Endothelial cell of umbilical vein (primary cell): ENCODE results near the gene BCL2L13. TPM values are rescaled to one million over a fixed set of nuclear protein-coding genes. Genes with fewer than 3 reads are reported as not detected.

Experiments used
- BruUV-seq: library from RNA; stranded (reverse); fragments of 400-500 nt; replicated peaks from 2 replicates; lab custom pipeline; 2021; lab: Mats Ljungman, UMichigan
- CTCF ChIA-PET: fragments of 300-600, 350-600 bp; sonication (Branson Sonifier 250); formaldehyde crosslinking; loops from one replicate; lab custom pipeline; 2021; ENCODE audit warnings: antibody characterized with exemption, inconsistent platforms; lab: Charles Lee
- POLR2A ChIA-PET: fragments of 300-600, 350-600 bp; sonication (Branson Sonifier 250); formaldehyde crosslinking; loops from one replicate; lab custom pipeline; 2021; ENCODE audit warnings: antibody characterized with exemption, inconsistent platforms; lab: Charles Lee
- DNase-seq: peaks from one replicate; pipeline ENCODE4 v3.0.0-alpha.2; 2011; ENCODE audit warnings: low read depth, low spot score
- FAIRE-seq: peaks from 2 replicates; lab custom pipeline; 2011; peaks lifted over from hg19 to GRCh38; lab: Jason Lieb, UNC
- H2AFZ ChIP-seq: 2 replicates; pipeline ENCODE4 v1.6.0; 2012; ENCODE audit warnings: low read depth, low read length, control low read depth, inconsistent platforms
- H3K27ac ChIP-seq: 2 replicates; pipeline ENCODE4 v1.5.1; 2011; ENCODE audit warnings: low read depth, mild to moderate bottlenecking, control low read depth, low read length, moderate library complexity; ENCODE audit not compliant: insufficient read depth
- H3K27me3 ChIP-seq, 2 experiments: 2 replicates each; pipeline versions ENCODE4 v1.6.0 to v1.6.1; 2011; ENCODE audit warnings: low read length in 2 of 2, mixed read lengths in 1 of 2; ENCODE audit not compliant: control insufficient read depth in 2 of 2, insufficient read depth in 2 of 2
- H3K36me3 ChIP-seq, 2 experiments: 2 replicates in 1 of 2; 3 replicates in 1 of 2; pipeline ENCODE4 v1.5.1; 2011; ENCODE audit warnings: low read length in 2 of 2, mild to moderate bottlenecking in 1 of 2, moderate library complexity in 1 of 2; ENCODE audit not compliant: control insufficient read depth in 2 of 2, insufficient read depth in 2 of 2; ENCODE audit errors: extremely low read depth in 1 of 2
- H3K4me1 ChIP-seq: 3 replicates; pipeline ENCODE4 v1.5.1; 2011; ENCODE audit warnings: mild to moderate bottlenecking, low read length; ENCODE audit not compliant: control insufficient read depth, insufficient read depth; ENCODE audit errors: extremely low read depth
- H3K4me2 ChIP-seq: 2 replicates; pipeline ENCODE4 v1.6.1; 2011; ENCODE audit warnings: low read length, control low read depth, mixed read lengths; ENCODE audit not compliant: insufficient read depth
- H3K4me3 ChIP-seq, 3 experiments: fragments of 200-600 bp in 1 of 3; sonication (generic), shearing (Covaris generic) in 1 of 3; replicated peaks in 1 of 3; 2 replicates each; pipeline ENCODE4 v1.5.1; 2011 to 2016; ENCODE audit warnings: control low read depth in 3 of 3, low read length in 3 of 3, mild to moderate bottlenecking in 2 of 3, inconsistent platforms in 1 of 3, low read depth in 1 of 3, moderate library complexity in 1 of 3; ENCODE audit not compliant: insufficient read depth in 1 of 3
- H3K79me2 ChIP-seq: 2 replicates; pipeline ENCODE4 v1.6.0; 2012; ENCODE audit warnings: low read length, inconsistent platforms; ENCODE audit not compliant: control insufficient read depth, insufficient read depth
- H3K9ac ChIP-seq: replicated peaks from 2 replicates; pipeline ENCODE3; 2011; ENCODE audit warnings: low read length, control low read depth; ENCODE audit not compliant: insufficient read depth; ENCODE audit errors: extremely low read depth
- H3K9me1 ChIP-seq: replicated peaks from 3 replicates; pipeline ENCODE4 v1.6.0; 2011; ENCODE audit warnings: mild to moderate bottlenecking, low read length; ENCODE audit not compliant: control insufficient read depth, insufficient read depth; ENCODE audit errors: extremely low read depth
- H3K9me3 ChIP-seq: replicated peaks from 2 replicates; pipeline ENCODE4 v1.5.1; 2012; ENCODE audit warnings: low read length, inconsistent platforms; ENCODE audit not compliant: control insufficient read depth, insufficient read depth
- H4K20me1 ChIP-seq: replicated peaks from 2 replicates; pipeline ENCODE3; 2011; ENCODE audit warnings: mild to moderate bottlenecking, low read length; ENCODE audit not compliant: control insufficient read depth, insufficient read depth; ENCODE audit errors: extremely low read depth
- CTCF ChIP-seq, 2 donors: IDR thresholded peaks; 1 replicate in 1 of 2; 2 replicates in 1 of 2; pipeline ENCODE4 v1.5.1; 2011; ENCODE audit warnings: low read length in 2 of 2, mild to moderate bottlenecking in 2 of 2, moderate library complexity in 2 of 2, control low read depth in 1 of 2, inconsistent platforms in 1 of 2, low read depth in 1 of 2; ENCODE audit not compliant: insufficient read depth in 1 of 2; ENCODE audit errors: extremely low read depth in 1 of 2
- EZH2 ChIP-seq: IDR thresholded peaks from 2 replicates; pipeline ENCODE4 v1.6.1; 2012; ENCODE audit warnings: borderline replicate concordance, low read depth, mild to moderate bottlenecking, moderate library complexity, low read length, inconsistent platforms; ENCODE audit not compliant: severe bottlenecking
- FOS ChIP-seq: IDR thresholded peaks from 2 replicates; pipeline ENCODE4 v1.6.1; 2011; ENCODE audit warnings: mild to moderate bottlenecking, low read length, moderate library complexity, borderline replicate concordance; ENCODE audit not compliant: insufficient read depth
- GATA2 ChIP-seq: IDR thresholded peaks from 2 replicates; pipeline ENCODE4 v1.7.0; 2011; ENCODE audit warnings: low read depth, mild to moderate bottlenecking, moderate library complexity, mixed read lengths, low read length; ENCODE audit not compliant: insufficient read length, insufficient read depth
- JUN ChIP-seq: IDR thresholded peaks from 2 replicates; pipeline ENCODE4 v1.6.1; 2011; ENCODE audit warnings: borderline replicate concordance, low read depth; ENCODE audit not compliant: insufficient read length, insufficient read depth
- MAX ChIP-seq: IDR thresholded peaks from 2 replicates; pipeline ENCODE4 v1.6.1; 2011; ENCODE audit not compliant: insufficient read depth, insufficient read length
- MYC ChIP-seq: IDR thresholded peaks from one replicate; pipeline ENCODE4 v1.6.1; 2011; ENCODE audit warnings: mild to moderate bottlenecking, low read depth, low read length
- POLR2A ChIP-seq: IDR thresholded peaks from 2 replicates; pipeline ENCODE4 v1.6.1; 2012; ENCODE audit warnings: low read depth, mild to moderate bottlenecking, control low read depth, low read length
- POLR2AphosphoS5 ChIP-seq: IDR thresholded peaks from 2 replicates; pipeline ENCODE4 v1.6.1; 2012; ENCODE audit warnings: low read depth, mild to moderate bottlenecking, control low read depth, low read length, moderate library complexity; ENCODE audit not compliant: insufficient read depth
- dilution Hi-C: fragments of 300-500 bp; cut with MboI; formaldehyde crosslinking; loops from one replicate; pipeline ENCODE4 v1.15.0; 2019; ENCODE audit warnings: low sequenced_read_pairs; ENCODE audit not compliant: extremely low pct_ligation_motif_present
- intact Hi-C: fragments of 100-400 bp; cut with micrococcal nuclease; formaldehyde crosslinking; loops from one replicate; pipeline ENCODE4 v1.10.0; 2022
- polyA plus RNA-seq, 4 experiments: library from polyadenylated mRNA; depleted of rRNA in 3 of 4; stranded (reverse) in 3 of 4; unstranded in 1 of 4; fragments of >200 nt; gene quantifications; 2 replicates each; pipeline versions ENCODE4 v1.2.1 to v1.2.3, GENCODE V29; 2011 to 2012; ENCODE audit warnings: missing spikeins in 1 of 4
- total RNA-seq: library from RNA; stranded (reverse); gene quantifications from 2 replicates; pipeline ENCODE4 v1.2.3, GENCODE V29; 2021

Gene BCL2L13
- total and polyA plus RNA-seq, 2 donors (not counting 3 experiments of a cell fraction or from before 2014, with no cell fraction given) = 28.1 to 36.2 TPM

GRCh38 chr22:17633217-17633997 is 5.2 kb upstream of the BCL2L13 start:
- H4K20me1 ChIP-seq = no peaks in the 10 kb centered on the region
- TF ChIP-seq EZH2 (no peak), JUN (no peak), MYC (no peak), MAX (no peak), POLR2A (no peak), CTCF (IDR thresholded peaks at IDR 0.05; ENCODE audit: extremely low read depth in 1 of 2, insufficient read depth in 1 of 2, low read depth in 1 of 2, low read length in 2 of 2) (no peak), FOS (no peak), POLR2AphosphoS5 (no peak), GATA2 (no peak)
- no peaks in the 10 kb centered on the region for H3K36me3 ChIP-seq
- no peak overlapping the region for H3K4me3 ChIP-seq
- H3K27me3 ChIP-seq = no peaks in the 10 kb centered on the region
- H3K79me2 ChIP-seq = peaks cover 2% of the 10 kb centered on the region
- dilution Hi-C loops = no loop called here
- FAIRE-seq (no peak), DNase-seq (no peak)
- BruUV-seq = no TSS peak
- H3K27ac ChIP-seq = no peak overlapping the region
- peaks cover 16% of the 10 kb centered on the region for H3K4me1 ChIP-seq
- H2AFZ ChIP-seq = no peak overlapping the region
- no peaks in the 10 kb centered on the region for H3K9me3 ChIP-seq
- intact Hi-C loops = loop anchor here (10.0 kb wide), 2 partner anchors 141 to 441 kb away; partner anchors contain the start of genes BID and PEX26
- no peaks in the 10 kb centered on the region for H3K9me1 ChIP-seq
- POLR2A ChIA-PET = no interaction called here
- CTCF ChIA-PET = no interaction called here
- no peak overlapping the region for H3K9ac ChIP-seq
- H3K4me2 ChIP-seq = no peak overlapping the region
